Fibroblast of skin of right quadriceps (primary cell): ENCODE results near the gene DUSP15.

Experiments
- DNase-seq: peaks from one replicate; pipeline ENCODE4 v3.0.0-alpha.2; 2013

Gene DUSP15

GRCh38 chr20:31890646-31891045, 20.3 kb upstream of the DUSP15 start:
- no peak for DNase-seq

GRCh38 chr20:31883829-31884228, 13.5 kb upstream of the DUSP15 start:
- no peak for DNase-seq

GRCh38 chr20:31881945-31882344, 11.6 kb upstream of the DUSP15 start:
- no peak for DNase-seq

- DNase-seq: peak; percentile 92
Measured at GRCh38 chr20:31879143-31879987, 9.0 kb upstream of the DUSP15 start.

DNA sequence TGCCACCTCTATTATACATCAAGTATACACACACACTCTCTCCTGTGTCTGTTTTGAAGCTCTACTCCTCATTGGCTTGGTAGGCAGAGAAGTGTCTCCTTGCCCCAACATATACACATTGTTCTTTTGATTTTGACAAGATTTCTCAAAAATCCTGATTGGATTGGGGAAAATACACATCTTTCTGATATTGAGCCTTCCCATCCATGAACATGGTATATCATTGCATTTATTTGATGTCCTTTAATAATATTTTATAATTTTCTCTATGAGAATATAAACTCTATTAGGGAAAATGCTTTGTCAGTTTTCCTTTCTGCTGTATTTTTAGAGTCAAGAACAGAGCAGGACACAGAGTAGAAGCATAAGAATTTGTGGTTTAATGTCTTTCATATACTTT, 7.4 kb upstream of the DUSP15 start:
- DNase-seq: no peak

- DNase-seq: no peak
Measured at GRCh38 chr20:31875671-31876070, 5.3 kb upstream of the DUSP15 start.

DNA sequence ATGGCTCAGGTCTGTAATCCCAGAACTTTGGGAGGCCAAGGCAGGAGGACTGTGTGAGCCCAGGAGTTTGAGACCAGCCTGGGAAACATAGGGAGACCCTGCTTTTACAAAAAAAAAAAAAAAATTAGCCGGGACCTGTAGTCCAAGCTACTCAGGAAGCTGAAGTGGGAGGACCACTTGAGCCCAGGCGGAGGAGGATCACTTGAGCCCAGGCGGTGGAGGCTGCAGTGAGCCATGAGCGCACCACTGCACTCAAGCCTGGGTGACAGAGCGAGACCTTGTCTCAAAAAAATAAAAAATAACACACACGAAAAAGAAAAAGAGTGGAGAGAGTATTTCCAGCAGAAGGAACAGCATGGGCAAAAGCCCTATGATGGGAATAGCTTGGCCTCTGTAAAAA, 2.1 kb upstream of the DUSP15 start:
- no peak for DNase-seq

DNA sequence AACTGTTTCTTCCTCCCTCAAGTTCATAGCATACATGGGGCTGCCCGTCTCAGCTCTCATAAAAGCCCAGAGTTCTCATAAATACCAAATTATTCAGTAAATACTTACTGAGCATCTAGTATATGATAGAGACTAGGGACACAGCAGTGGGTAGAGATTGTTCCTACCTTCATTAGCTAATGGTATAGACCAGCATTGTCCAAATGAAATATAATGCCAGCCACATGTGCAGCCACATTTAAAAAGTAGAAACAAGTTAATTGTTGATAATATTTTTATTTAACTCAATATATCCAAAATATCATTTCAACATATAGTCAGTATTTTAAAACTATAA, 1.3 kb upstream of the DUSP15 start:
- no peak for DNase-seq

DNA sequence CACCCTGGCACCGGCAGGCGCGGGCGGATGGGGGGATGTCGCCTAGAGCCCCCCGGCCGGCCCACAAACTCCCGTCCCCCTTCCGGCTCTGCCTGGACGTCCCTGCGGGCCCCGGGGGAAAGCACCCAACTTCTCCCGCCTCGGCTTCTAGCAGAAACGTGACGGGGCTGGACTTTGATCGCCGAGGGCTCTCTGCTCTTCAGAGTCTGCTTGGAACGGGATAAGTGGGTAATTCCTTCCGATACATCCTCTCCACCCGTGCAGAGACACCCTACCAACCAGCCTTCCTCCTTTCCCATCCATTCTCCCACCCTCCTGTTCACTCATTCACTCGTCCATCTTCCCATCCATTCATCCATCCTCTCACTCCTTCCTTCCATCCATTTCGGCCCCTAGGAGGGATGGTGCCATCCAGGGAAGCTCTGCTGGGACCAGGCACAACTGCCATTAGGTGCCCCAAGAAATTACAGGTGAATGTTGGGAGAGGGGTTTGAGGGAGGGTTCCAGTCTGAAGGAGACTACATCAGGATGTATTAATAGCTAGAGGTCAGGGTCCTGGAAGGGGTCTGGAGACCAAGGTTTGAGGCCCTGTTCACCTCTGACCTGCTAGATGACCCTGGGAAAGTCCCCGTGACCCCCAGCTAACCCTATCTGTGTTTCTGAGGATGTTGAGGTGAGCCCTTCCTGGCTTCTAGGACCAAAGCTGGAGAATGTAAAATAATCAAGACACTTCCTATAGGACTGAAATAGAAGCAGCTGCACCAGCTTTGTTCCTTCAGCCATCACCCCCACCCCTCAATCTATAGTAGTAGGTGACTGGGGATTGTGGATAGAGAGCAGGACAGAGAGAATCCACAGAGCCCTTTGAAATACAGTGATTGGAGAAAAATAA, 645 bp upstream of the DUSP15 start:
- no peak for DNase-seq

GRCh38 chr20:31869673-31869941, 720 bp downstream of the DUSP15 start:
- DNase-seq: no peak

DNA sequence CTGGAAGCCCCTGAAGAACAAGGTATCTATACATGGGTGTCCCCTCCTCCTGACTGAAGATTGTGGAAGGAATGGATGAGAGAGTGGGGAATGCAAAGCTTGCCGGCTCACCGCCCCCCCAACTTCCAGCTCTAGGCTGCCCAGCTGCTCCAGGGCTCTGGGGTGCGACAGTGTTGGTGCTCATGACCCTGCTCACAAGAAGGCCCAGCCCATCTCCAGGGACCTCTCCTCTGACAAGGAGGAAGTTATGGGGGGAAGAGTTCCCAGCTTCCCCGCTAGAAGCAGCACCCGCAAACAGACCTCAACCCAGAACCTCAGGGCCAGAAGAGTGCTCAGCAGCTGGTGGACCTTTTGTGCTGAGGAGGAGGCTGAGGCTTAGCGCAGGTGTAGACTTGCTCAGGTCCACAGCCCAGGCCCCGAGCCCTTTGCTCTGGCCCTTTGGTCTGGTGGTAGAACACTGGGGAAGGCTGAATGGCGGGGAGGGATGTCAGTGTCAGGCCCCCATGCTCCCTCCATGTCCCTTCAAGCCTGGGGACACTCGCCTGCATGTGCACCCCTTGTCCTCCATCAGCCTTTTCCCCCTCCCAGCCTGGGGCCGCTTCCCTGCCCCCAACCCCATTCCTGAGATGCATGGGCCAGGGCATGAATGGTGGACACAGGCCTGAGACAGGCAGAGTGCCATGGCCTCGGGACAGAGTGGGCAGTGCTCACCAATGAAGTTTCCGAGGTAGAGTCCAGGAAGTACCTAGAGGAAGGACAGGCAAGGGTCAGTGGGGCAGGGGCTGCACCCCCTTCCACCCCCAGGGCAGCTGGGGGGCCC, 1.3 kb downstream of the DUSP15 start:
- DNase-seq: no peak

- no peak for DNase-seq
Measured at GRCh38 chr20:31866221-31866620, 4.1 kb downstream of the DUSP15 start.

DNA sequence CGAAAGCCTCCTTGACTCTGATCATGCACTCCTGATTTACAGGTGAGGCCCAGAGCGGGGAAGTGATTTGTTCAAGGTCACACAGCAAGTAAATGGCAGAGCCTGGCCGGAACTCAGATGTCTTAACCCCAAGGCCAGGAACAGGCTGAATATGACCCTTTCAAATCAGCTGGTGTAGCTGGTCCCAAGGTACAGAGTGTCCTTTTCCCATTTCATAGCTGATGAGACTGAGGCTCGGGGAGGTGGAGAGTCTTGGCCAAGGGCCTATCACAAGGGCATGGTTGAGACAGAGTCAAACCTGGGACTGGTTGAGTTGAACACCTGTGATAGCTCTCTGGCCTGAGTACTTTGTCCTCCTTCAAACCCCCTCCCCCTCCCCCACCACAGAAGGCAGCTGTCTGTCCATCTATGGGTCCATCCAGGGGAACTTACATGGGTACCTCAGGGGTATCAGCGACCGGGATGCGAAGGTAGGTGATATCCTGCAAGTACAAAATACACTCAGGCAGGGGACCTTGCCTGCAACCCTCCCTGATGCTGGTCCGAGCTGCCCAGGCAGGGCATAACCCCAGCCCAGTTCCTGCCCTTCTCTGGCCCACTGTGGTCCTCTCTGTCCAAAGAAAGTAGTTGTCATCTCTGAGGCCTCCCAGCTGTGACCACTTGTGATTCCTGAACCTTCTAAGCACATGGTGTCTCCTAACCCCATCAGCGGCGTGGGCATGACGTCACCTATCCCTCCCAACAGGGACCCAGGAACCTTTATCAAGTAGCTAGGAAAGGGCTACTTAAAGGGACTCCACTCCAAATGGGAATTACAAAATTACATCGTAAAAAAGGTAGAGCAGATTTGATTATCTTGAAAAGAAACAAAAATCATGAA, 5.6 kb downstream of the DUSP15 start:
- DNase-seq: no peak

- DNase-seq: no peak
Measured at GRCh38 chr20:31863296-31864085, 6.8 kb downstream of the DUSP15 start.

DNA sequence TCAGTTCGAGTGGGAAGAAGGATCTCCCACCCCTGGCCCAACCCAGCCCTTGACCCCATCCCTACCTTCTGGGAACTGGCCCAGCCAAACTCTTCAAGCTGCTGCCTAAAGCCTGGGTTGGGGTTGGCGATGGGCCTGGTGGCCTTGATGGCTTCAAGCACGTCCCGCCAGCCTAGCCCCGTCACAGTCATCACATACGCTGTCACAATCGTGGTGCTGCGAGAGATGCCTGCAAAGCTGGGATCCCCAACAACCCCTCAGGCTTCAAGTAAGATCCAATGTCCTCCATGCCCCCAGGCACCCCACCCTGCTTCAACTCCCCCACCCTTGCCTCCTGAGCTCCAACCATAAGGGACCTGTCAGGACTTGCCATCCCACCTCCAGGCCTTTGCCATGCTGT, 7.8 kb downstream of the DUSP15 start:
- DNase-seq: no peak

DNA sequence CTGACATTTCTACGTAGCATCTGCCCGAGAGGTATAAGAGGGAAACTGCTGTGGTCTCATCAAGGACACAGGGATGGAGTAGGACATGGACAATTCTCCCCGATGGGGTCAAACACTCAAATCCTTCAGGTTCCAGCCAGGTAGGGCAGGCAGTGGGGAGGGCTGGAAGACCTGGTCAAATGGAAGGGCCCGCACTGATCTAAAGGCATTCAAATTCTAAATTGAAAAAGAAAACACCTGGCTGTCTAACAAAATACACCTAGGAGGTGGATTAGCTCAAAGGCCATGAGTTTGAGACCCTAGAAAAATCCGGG, 8.2 kb downstream of the DUSP15 start:
- no peak for DNase-seq

DNA sequence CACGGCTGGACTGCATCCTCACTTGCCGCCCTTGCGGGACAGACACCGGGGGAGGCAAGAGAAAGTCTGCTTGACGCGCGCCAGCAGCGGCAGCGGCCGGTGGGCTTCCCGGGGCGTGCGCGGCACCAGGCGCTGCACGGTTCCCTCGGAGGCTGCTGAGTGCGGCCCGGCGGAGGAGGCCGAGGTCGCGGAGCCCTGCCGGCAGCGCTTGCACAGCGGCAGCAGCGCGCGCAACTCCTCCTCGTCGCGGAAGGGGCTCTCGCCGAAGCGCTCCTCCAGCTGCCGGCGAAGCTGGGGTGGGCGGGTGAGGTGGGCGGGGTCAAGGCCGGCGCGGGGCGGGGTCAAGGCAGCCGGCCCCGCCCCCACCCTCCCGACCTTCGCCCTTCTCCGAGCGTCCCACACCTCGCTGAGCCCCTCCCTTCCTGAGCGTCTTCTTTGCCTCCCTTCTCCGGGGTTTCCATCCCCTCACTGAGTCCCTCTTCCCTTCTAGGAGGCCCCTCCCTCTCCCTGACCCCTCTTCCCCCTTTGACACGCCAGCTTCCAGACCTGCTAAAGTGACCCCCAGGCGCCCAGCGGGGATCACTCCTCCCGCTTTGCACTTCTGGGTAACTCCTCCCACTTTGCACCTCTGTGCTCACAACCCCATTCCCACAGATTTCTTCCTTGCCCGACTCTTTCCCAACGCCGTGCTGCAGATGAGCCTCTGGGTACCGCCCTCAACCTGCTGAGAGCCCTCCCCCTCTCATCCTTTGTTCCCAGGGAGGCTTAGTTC, 8.8 kb downstream of the DUSP15 start:
- peak; percentile 52 for DNase-seq

DNA sequence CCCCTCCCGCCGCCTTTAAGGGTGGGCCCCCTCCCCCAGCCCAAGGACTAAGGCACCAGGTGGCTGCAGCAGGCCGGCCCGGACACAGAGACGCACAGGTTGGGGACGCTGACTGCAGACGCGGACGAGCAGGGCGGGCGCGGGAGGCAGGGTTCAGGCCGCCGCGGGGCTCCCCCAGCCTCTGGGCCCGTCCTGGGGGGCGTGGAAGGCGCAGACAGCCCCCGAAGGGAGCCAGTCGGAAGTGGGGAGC, 9.3 kb downstream of the DUSP15 start:
- no peak for DNase-seq

DNA sequence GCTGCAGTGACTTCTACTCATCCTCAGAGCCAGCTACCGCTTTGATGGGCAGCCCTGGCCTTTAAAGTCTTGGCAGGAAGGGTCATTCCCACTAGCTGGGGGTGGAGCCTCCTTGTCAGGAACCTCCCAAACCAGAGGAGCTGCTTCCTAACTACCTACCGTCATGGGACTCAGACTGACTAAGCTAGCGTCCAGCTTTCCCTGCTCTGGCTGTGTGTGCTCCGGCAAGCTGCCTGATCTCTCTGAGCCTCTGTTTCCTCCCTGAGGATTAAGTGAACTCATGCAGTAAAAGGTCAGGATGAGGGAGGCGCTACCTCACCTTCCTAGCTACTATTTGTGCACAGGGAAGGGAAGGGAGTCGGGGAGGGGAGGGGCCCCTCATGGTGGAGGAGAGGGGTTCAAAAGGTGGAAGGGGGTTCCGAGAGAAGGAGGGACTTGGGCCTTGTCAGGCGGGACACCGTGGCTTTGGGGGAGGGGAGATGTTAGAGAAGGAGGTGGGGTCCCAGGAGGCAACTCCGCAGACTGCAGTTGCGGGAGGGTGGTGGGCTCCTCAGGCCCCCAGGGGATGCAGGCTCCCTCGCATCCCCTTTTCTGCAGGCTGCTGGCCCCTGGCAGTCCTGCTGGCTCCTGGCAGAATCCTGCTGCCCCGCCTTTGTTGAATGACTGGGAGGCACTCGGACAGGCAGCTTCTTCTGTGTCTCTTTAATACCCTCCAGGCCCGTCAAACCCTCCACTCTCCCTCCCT, 9.8 kb downstream of the DUSP15 start:
- no peak for DNase-seq

GRCh38 chr20:31859998-31860380, 10.3 kb downstream of the DUSP15 start:
- no peak for DNase-seq
